Dedifferentiated amniotic fluid mesenchymal stem cell (primary cell): Measurements from ENCODE around the gene PLAU.
"Not testable (repeated sequence)": the region's sequence is repeated elsewhere in the genome, so short reads cannot be mapped to it uniquely, and the experiment has no call there.

Source experiments
- DNase-seq: peaks from one replicate; pipeline ENCODE4 v3.0.0-alpha.2; 2016; ENCODE audit errors: extremely low spot score

PLAU gene

DNA sequence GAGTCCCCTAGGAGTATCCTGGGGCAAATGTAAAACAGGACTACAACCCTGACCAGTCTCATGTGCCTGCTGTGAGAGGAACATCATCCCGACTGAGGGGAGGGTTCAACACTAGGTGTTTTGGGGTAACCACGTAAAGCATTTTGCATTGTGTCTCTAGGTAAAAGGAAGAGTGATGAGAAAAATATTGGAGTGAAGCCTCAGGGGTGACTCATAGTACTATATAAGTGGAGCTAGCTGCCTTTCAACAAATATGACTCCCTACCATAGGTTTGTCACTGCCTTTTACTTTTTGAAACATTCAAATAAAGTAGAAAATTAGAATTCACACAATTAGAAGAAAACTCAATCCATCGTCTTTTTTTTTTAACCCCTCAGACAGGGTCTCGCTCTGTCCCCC, 34.0 kb upstream of the PLAU start:
- DNase-seq = no peak

DNA sequence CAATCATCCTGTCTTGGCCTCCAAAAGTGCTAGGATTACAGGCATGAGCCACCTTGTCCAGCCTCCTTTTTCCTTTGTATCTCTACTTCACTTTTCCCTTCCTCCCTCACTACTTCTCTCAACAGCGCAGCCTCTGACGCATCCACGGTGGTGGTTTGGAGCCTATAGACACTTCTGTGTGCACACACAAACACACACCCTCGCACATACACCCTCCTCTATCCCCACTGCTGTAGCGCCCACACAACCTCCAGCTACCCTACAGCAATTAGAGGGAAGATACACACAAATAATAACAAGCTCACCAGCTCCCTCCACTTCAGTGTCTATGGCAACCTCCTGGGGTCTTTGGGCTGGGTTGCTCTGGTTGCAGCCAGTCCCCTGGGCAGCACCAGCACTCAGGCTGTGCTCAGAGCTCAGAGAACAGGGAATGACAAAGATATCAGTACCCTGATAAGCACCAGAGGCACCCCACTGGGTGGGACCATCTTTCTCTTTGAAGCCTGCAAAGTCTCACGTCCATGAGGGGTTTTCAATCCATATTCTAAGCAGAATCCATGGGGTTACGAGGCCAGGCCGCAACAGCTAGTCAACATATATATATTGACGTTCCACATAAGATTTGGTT, 33.3 kb upstream of the PLAU start:
- no peak for DNase-seq

DNA sequence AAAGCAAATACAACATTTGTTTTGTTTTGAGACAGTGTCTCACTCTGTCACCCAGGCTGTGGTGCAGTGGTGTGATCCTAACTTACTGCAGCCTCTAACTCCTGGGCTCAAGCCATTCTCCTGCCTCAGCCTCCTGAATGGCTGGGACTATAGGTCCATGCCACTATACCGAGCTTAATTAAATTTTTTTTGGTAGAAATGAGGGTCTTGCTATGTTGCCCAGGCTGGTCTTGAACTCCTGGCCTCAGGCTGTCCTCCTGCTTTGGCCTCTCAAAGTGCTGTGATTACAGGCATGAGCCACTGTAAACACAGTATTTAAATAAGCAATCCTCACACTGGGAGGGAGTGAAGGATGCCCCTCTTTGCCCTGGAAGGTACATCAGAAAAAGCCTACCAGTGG, 32.6 kb upstream of the PLAU start:
- DNase-seq = no peak

DNA sequence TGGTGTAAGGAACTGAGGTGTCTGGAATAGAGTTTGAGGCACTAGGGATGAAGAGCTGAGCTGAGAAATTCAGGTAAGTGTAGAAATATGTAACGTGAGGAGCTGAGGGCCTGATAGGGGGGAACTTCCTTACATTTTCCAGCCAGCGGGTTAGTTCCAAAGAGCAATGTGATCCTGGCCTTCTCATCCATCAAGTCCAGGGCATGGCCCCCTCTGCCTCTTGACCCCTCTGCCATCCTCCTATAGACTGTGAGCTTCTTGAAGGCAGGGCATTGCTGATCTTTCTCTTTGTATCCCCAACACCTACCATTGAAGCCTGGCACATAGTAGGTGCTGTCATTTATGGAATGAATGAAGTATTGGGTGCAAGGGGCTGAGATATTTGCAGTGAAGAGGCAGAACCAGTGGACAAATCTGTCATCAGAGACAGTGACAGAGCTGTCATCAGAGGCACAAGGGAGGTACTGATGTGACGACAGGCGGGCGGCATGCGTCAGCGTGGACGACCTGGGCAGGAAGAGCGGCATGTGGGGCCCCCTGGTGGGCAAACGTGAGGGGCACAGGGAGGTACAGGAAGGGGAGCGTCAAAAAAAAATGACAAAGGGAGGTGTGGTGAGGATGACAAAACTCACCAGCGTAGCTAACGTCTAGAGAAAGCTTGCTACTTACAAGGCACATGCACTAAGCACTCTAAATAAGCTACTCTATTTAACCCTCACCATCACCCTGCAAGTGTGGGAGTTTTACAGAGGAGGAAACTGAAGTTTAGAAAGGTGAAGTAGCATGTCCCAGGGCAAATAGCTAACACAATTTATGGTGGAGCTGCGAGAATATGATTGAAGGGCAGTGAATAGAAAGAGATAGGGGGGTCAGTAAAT, 31.4 kb upstream of the PLAU start:
- peak; percentile 63 for DNase-seq

DNA sequence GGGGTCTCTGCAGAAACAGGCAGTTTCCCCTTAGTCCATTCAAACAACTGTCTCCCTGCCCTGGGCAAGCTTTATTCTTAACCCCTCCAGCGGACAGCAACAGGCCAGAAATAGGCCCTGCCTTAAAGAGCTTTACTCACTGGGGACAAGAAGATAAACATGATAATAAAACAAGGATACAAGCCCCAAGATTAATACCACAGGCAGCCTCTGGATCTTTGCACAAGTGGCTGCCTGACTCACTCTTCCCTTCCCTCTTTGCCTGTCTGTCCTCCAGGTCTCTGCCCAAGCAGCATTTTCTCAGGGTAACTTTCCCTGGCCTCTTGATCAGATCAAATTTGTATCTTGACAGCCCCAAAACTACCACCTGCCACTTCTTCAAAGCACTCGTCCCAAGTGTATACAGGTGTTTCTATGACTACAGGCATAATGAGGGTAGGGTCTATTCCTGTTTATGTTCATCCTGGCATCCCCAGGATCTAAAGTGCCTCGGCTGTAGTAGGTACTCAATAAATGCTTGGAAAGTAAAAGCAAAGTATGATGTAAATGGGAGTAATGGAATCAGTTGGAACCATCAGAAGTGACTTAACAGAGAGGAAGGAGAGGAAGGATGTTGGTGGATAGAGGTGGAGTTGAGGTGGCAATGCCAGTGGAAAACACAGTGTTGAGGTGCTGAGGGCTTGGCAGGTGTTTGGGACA, 29.6 kb upstream of the PLAU start:
- no peak for DNase-seq

DNA sequence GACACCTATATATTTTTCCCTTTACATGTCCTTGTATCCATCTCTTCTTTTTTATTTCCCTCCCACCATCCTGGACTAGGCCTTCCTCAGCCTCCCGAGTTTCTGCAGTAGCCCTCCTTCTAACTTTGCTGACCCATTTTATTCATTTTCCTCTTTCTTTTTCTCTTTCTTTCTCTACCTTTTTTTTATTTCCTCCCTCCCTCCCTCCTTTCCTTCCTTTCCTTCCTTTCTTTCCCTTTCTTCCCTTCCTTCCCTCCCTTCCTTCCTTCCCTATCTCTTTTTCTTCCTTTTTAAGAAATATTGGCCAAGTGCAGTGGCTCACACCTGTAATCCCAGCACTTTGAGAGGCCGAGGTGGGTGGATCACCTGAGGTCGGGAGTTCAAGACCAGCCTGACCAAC, 26.9 kb upstream of the PLAU start:
- no peak for DNase-seq

DNA sequence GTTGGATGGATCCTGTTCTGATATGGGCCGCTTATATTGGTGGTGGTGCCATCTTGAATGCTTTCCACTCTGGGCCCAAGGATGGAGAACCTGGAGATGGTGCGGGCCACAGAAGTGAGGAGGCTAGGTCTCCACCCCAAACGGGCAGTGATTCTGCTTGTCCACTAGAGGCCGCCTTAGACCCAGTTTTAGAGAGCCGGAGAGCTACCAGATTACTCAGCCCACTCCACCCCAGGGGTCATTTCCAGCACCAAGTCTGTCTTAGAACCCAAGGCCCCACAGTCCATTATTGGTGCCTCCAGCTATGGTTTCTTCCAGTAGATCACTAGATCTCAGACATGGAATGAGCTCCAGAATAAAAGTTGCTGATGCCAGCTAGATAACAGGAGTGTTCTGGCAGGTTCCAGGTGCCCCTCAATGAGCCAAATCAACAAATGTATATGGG, 24.8 kb upstream of the PLAU start:
- DNase-seq = peak; percentile 71

DNA sequence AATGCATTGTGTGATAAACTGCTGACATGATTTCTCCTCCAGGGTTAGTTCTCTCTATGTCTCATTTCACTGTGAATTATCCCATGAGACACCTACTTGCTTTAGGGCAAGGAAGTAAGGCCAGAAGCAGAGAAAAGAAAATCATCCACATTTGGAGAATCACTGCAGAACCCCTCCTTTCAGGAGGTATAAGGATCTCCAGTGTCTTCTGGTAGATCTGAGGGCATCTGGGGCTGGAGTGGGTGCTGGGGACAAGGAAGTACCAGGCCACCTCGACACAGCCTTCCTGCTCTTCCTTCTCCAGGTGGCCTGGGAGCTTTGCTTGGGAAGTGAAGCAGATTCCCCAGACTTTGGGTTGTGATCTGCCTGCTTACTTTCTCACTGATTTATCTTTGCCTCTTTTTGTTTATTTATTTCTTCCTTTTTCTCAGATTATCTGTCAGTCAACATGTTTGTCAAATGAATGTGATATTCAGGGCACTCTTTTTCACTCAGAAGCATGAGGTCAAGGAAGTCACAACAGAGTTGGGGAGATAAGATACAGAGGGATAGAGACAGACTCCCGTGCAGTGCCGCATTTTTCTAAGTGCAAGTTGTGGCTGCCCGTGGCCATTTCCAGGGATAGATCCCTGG, 24.2 kb upstream of the PLAU start:
- no peak for DNase-seq

DNA sequence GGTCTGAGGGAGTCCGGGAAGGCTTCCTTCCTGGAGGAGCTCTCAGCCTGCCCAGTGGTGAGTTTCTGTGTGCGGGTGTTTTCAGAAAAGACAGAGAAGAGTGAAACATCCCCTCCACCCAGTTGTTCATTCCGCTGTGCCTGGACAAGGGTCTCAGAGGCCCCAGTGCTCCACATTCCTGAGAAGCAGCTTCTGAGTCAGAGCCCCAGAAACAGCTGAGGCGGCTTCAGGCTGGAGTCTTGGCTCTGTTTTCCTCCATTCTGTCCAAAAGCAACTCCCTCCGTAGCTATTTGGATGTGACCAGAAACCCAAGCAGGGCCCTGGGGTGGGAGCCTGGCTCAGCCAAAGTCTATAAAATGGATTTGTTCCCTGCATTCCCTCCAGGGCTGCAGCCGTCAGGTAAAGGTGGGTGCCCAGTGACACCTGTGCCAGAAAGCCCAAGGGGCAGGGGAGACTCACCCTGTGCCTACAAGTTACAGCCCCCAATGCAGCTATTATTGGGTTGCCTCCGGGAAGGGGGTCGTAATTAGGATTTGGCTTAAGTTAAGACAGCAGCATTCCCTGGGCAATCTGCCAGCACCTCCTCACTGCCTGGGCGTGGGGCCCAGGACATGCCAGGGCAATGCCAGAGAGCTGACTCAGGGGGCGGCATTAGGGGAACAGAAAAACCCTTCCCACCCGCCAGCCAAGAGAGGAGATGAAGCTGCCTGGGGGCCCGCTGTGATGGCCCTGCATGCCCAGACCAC, 23.5 kb upstream of the PLAU start:
- peak; percentile 92 for DNase-seq

DNA sequence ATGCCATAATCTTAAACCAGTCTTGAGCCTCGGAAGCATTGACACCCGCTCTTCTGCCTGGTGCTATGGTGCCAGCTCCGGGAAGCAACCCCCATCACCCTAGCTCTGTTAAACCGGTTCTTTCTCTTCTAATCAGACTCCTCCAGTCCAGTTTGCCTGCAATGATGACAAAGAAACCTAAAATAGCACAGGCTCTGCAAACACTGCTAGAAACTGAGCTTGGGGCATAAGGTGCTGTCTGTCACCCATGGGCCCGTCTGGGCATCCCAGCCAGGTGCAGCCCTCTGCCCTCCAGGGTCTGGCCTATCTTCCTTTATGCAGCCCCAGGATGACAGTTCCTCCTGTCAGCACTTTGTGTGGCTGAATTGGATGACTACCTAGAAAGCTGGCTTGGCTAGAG, 22.4 kb upstream of the PLAU start:
- no peak for DNase-seq

DNA sequence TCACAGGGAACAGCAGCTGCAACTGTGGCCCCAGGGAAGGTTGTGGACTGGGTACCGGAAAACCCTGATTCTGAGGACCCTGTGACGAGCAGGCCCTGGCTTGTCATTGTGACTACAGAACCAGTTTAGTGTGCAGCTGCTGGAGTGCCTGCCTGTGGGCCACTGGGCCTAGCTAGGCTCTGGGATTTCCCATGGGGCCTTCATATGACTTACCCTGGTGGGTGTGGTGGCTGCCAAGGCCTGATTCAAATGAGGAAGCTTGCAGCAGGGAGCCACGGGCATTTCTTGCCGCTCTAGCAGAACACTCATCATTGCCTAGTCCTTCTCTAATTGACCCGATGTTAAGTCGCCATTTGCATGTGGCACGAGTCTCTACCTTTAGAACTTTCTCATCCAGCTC, 21.9 kb upstream of the PLAU start:
- DNase-seq = peak; percentile 59

DNA sequence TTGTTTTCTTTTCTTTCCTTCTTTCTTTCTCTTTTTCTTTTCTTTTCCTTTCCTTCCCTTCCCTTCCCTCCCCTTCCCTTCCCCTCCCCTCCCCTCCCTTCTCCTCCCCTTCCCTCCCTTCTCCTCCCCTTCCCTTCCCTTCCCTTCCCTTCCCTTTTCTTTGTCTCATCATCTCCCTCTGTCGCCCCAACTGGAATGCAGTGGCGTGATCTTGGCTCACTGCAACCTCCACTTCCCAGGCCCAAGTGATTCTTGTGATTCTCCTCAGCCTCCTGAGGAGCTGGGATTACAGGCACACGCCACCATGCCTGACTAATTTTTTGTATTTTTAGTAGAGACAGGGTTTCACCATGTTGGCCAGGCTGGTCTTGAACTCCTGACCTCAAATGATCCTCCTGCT, 21.5 kb upstream of the PLAU start:
- not testable (repeated sequence) for DNase-seq

DNA sequence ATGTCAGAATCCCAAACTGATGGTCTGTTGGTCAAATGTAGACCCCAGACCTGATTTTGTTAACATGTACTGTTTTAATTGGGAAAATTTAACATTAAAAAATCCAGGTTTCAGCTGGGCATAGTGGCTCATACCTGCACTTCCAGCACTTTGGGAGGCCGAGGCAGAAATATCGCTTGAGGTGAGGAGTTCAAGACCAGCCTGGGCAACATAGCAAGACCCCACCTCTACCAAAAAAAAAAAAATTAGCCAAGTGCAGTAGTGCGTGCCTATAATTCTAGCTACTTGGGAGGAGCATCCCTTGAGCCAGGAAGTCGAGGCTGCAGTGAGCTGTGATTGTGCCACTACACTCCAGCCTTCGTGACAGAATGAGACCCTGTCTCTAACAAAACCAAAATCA, 20.7 kb upstream of the PLAU start:
- DNase-seq = no peak

DNA sequence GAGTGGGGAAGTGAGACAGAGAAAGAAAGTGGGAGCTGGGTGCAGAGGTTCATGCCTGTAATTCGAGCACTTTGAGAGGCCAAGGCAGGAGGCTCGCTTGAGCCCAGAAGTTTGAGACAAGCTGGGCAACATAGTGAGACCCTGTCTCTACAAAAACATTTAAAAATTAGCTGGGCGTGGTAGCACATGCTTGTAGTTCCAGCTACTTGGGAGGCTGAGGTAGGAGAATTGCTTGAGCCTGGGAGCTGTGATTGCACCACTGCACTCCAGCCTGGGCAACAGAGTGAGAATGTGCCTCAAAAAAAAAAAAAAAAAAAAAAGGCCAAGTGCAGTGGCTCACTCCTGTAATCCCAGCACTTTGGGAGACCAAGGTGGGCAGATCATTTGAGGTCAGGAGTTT, 20.1 kb upstream of the PLAU start:
- not testable (repeated sequence) for DNase-seq

DNA sequence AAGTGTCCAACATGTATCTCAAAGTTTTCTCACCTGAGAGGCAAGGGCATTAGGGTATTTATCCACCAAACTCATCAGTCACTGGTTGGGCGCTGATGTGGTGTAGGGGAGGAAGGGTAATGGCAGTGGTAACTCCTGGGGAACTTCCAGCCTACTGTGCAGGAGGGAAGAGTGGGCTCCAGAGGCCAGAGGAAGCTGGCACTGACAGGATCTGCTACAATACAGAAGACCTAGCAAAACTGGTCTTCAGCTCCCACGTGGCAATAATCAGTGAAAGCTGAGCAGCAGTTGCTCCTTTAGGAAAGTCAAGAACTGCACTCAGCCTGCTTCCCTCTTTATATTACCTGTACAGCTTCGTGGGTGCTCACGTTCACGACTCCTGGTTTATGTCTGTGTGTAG, 19.4 kb upstream of the PLAU start:
- no peak for DNase-seq

DNA sequence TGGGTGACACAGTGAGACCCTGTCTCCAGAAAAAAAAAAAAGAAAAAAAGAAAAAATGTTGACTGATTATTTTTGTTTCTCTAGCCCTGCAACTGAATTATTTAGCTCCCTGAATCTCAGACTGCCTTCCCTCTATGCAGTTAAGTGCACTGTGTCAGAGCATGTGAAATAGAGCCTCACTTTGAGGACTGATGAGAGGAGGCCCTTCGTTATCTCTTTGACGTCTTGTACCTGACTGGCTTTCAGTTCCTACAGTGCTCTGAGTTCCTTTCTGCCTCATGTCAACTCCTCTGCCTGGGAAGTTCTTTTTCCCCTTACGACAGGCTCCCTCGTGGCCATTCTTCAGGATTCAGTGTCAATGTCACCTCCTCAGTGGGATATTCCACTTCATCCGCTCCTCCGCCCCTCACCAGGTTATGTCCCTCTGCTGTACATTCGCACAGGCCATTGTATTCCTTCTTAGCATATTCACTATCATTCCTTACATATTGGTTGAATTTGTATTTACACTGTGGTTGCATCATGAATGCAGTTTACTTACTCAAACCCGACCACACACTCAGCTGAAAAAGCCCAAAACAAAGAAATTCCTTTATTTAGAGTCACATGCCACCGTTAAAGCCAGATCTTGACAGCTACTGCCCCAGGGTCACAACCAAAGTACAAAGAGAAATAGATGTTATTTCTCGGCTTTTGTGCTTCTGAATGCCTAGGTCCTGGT, 18.5 kb upstream of the PLAU start:
- DNase-seq = peak; percentile 86

DNA sequence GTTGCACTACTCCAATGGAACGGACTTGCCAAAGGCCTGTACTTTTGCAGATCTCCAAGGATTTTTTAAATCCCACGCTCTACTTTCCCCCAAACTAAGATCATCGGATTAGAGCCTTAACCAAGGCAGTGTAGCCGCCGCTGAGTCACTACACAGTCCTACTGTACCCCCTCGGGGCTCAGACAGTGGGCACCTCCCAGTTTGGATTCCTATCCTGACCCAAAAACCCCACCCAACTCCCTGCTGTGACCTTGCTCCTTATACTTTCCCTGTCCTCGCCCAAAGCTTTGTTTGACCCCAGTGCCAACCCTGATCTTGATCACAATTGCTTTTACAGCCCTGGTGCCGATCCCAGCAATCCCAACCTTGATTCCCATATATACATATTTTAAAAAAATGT, 17.5 kb upstream of the PLAU start:
- DNase-seq = no peak

DNA sequence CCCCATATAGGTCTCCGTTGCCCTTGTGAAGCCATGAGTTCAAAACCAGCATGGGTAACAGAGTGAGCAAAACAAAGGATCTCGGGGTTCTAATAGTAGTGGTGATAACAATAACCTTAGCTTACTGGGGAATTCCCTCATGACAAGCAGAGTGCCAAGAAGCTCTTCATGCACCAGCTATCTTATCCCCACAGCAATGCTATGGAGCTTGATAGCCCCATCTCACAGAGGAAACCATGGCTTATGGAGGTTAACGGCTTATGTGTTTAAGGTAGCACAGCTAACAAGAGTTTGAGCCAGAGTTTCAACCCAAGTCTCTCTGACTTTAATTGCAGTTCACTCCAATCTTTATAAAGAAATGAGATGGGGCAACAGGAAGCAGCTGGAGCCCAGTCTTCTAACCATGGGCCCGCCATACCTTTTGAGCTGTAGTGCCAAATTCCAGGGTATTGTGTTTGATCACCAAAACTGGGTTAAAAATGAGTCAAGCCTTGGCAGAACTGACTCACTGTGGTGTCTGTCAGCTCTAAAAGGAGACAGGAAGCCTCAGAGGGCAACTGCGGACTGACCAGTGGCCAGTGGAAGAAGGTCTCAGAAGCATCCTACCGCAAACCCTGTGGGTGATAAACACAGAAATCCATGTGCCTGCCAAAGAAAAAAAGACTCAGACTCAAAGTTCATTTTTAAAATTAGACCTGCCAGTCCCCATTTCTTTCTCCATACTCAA, 16.5 kb upstream of the PLAU start:
- DNase-seq = no peak

DNA sequence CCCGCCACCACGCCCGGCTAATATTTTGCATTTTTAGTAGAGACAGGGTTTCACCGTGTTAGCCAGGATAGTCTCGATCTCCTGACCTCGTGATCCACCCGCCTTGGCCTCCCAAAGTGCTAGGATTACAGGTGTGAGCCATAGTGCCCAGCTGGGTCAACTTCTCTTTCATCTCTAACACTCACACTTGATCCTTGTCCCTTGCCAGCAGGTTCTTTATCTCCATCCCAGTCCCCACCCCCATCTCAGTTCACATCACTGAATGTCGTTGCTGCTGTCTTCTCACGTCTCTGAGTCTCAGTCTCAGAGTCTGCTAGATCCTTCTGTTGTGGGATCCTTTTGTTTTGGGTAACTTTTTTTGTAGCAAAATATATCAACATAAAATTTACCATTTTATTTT, 15.6 kb upstream of the PLAU start:
- DNase-seq = not testable (repeated sequence)

DNA sequence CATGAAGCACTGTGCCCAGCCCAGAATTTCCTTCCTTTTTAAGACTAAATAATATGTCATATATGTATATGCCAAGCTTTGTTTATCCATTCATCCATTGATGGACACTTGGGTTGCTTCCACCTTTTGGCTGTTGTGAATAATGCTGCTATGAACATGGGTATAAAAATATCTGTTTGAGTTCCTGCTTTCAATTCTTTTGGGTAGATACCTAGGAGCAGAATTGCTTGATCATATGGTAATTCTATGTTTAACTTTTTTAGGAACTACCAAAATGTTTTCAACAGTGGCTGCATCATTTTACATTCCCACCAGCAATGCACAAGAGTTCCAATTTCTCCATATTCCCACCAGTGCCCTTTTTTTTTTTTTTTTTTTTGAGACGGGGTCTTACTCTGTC, 13.2 kb upstream of the PLAU start:
- DNase-seq = no peak
